Smooth muscle cell (in vitro differentiated cells): Measurements from ENCODE around the gene DUSP1. TPM values are rescaled to one million over a fixed set of nuclear protein-coding genes. Genes with fewer than 3 reads are reported as not detected.
A peak's percentile ranks its signal among the peaks of the same experiment; 100 is the strongest.
"Not testable (repeated sequence)": the region's sequence is repeated elsewhere in the genome, so short reads cannot be mapped to it uniquely, and the experiment has no call there.

Experiments
- DNase-seq: peaks from one replicate; lab custom pipeline; 2025; ENCODE audit not compliant: unreplicated experiment; lab: John Stamatoyannopoulos, UW
- H2AFZ ChIP-seq: fragments of 200-600 bp; sonication (generic); 2 replicates; pipeline ENCODE4 v1.6.0; 2016; ENCODE audit warnings: antibody characterized with exemption, low read depth, mild to moderate bottlenecking
- H3F3A ChIP-seq: fragments of 200-600 bp; sonication (generic); 2 replicates; pipeline ENCODE4 v1.6.0; 2017; ENCODE audit warnings: antibody characterized with exemption, low read depth
- H3K27ac ChIP-seq: fragments of 200-600 bp; sonication (generic); 2 replicates; pipeline ENCODE4 v1.5.1; 2016; ENCODE audit warnings: low read depth, mild to moderate bottlenecking
- H3K27me3 ChIP-seq: fragments of 200-600 bp; sonication (generic); 2 replicates; pipeline ENCODE4 v1.6.1; 2016; ENCODE audit warnings: low read depth, mild to moderate bottlenecking
- H3K36me3 ChIP-seq: fragments of 200-600 bp; sonication (generic); 2 replicates; pipeline ENCODE4 v1.5.1; 2016; ENCODE audit warnings: low read depth
- H3K4me1 ChIP-seq: fragments of 200-600 bp; sonication (generic); 2 replicates; pipeline ENCODE4 v1.5.1; 2016; ENCODE audit warnings: low read depth
- H3K4me2 ChIP-seq: fragments of 200-600 bp; sonication (generic); 2 replicates; pipeline ENCODE4 v1.6.0; 2016; ENCODE audit warnings: mild to moderate bottlenecking
- H3K4me3 ChIP-seq: fragments of 200-600 bp; sonication (generic); 2 replicates; pipeline ENCODE4 v1.5.1; 2016; ENCODE audit warnings: mild to moderate bottlenecking
- H3K79me2 ChIP-seq: fragments of 200-600 bp; sonication (generic); 2 replicates; pipeline ENCODE4 v1.6.0; 2016; ENCODE audit warnings: low read depth, mild to moderate bottlenecking
- H3K9ac ChIP-seq: fragments of 200-600 bp; sonication (generic); 2 replicates; pipeline ENCODE4 v1.6.0; 2016; ENCODE audit warnings: low read depth
- H3K9me3 ChIP-seq: fragments of 200-600 bp; sonication (generic); replicated peaks from 2 replicates; pipeline ENCODE4 v1.5.1; 2016; ENCODE audit warnings: low read depth
- H4K20me1 ChIP-seq: fragments of 200-600 bp; sonication (generic); 2 replicates; pipeline ENCODE4 v1.6.0; 2016; ENCODE audit warnings: low read depth
- WGBS: methylation state at CpG from one replicate; pipeline ENCODE4 v1.1.7; 2016; ENCODE audit warnings: low lambda C conversion rate; 5-methylcytosine and 5-hydroxymethylcytosine counted together
- polyA plus RNA-seq: library from polyadenylated mRNA; unstranded; fragments of >200 nt; fragmentation: Nextera tagmentation; extraction: Ambion mirVana; gene quantifications from 2 replicates; pipeline ENCODE4 v1.2.1, GENCODE V29; 2016
- total RNA-seq: library from RNA; depleted of rRNA; stranded (reverse); fragments of >200 nt; gene quantifications from 2 replicates; pipeline ENCODE4 v1.2.3, GENCODE V29; 2014
- TF ChIP-seq, protein P1 (sequence below): fragments of 200-600 bp; sonication (generic); IDR thresholded peaks from 2 replicates; pipeline ENCODE4 v1.5.1; 2017; ENCODE audit warnings: borderline replicate concordance, mild to moderate bottlenecking, antibody characterized with exemption; ENCODE audit not compliant: insufficient read depth, poor library complexity, severe bottlenecking

The DUSP1 gene
- total and polyA plus RNA-seq, 2 experiments from 2014 or later, result 817 to 995 TPM

DNA sequence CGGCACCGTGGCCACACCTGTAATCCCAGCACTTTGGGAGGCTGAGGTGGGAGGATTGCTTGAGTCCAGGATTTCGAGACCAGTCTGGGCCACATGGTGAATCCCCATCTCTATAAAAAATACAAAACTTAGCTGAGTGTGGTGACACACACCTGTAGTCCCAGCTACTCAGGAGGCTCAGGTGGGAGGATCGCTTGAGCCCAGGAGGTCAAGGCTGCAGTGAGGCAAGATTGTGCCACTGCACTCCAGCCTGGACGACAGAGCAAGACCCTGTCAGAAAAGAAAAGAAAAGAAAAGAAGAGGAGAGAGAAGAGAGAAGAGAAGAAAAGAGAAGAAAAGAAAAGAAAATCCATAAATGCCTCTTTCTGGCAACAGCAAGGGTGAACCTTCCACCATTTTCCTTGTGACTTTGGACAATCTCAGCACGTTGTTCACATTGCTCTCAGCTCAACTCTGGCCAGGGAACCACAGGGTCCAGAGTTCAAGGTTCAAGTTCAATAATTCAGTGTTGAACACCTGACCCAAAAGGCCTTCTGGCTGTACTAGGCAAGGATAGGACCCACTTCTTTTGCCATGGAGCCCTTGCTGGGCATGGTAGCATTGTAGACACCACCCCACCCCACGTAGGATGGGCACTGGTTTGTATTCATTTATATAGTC is 14.6 kb upstream of the DUSP1 start:
- Histone ChIP-seq H3K4me1 (peaks cover 7% of the 10 kb centered on the region), H3K27ac (no peak overlapping the region), H3K79me2 (no peaks in the 10 kb centered on the region), H3K4me2 (no peak overlapping the region), H3K9ac (no peak overlapping the region), H3F3A (peaks cover 2% of the 10 kb centered on the region), H4K20me1 (no peaks in the 10 kb centered on the region), H3K36me3 (no peaks in the 10 kb centered on the region), H3K4me3 (no peak overlapping the region), H2AFZ (no peak overlapping the region), H3K27me3 (no peaks in the 10 kb centered on the region), H3K9me3 (no peaks in the 10 kb centered on the region)
- DNase-seq, result no peak
- 85% methylated on average over 7 of the region's 7 CpGs for WGBS
- TF ChIP-seq, protein P1, sequence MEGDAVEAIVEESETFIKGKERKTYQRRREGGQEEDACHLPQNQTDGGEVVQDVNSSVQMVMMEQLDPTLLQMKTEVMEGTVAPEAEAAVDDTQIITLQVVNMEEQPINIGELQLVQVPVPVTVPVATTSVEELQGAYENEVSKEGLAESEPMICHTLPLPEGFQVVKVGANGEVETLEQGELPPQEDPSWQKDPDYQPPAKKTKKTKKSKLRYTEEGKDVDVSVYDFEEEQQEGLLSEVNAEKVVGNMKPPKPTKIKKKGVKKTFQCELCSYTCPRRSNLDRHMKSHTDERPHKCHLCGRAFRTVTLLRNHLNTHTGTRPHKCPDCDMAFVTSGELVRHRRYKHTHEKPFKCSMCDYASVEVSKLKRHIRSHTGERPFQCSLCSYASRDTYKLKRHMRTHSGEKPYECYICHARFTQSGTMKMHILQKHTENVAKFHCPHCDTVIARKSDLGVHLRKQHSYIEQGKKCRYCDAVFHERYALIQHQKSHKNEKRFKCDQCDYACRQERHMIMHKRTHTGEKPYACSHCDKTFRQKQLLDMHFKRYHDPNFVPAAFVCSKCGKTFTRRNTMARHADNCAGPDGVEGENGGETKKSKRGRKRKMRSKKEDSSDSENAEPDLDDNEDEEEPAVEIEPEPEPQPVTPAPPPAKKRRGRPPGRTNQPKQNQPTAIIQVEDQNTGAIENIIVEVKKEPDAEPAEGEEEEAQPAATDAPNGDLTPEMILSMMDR, result no peak

DNA sequence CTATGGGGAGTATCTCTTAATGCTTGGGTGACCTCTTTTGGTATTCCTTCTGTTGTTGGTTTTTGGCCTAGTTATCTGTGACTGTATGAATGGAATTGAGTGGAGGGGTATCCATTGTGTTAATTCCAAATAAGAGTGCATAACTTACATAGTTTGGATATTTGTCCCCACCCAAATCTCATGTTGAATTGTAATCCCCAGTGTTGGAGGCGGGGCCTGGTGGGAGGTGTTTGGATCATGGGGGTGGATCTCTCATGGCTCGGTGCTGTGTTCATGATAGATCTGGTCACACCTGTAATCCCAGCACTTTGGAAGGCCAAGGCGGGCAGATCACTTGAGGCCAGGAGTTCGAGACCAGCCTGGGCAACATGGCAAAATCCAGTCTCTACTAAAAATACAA is 13.2 kb upstream of the DUSP1 start:
- not testable (repeated sequence) for H3K79me2 ChIP-seq, H3K9ac ChIP-seq, H2AFZ ChIP-seq, H4K20me1 ChIP-seq, H3K27me3 ChIP-seq, H3F3A ChIP-seq, H3K36me3 ChIP-seq, H3K4me1 ChIP-seq, H3K27ac ChIP-seq, H3K4me2 ChIP-seq, H3K4me3 ChIP-seq, DNase-seq, H3K9me3 ChIP-seq
- 91% methylated on average over 4 of the region's 4 CpGs for WGBS

DNA sequence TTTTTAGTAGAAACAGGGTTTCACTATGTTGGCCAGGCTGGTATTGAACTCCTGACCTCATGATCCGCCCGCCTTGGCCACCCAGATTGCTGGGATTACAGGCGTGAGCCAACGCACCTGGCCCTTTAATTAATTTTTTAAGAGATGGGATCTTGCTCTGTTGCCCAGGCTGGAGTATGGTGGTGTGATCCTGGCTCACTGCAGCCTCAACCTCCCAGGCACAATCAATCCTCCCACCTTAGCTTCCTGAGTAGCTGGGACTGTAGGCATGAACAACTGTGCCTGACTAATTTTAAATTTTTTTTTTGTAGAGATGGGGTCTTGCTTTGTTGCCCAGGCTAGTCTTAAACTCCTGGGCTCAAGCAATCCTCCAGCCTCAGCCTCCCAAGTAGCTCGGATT is 12.3 kb upstream of the DUSP1 start:
- not testable (repeated sequence) for H3K9me3 ChIP-seq, H3K4me3 ChIP-seq, H3K27me3 ChIP-seq, H3K36me3 ChIP-seq, H3K9ac ChIP-seq, H3K27ac ChIP-seq, H3K79me2 ChIP-seq, H3K4me2 ChIP-seq, H3K4me1 ChIP-seq, DNase-seq, H4K20me1 ChIP-seq, H3F3A ChIP-seq, H2AFZ ChIP-seq
- WGBS, result 98% methylated on average over 5 of the region's 5 CpGs

DNA sequence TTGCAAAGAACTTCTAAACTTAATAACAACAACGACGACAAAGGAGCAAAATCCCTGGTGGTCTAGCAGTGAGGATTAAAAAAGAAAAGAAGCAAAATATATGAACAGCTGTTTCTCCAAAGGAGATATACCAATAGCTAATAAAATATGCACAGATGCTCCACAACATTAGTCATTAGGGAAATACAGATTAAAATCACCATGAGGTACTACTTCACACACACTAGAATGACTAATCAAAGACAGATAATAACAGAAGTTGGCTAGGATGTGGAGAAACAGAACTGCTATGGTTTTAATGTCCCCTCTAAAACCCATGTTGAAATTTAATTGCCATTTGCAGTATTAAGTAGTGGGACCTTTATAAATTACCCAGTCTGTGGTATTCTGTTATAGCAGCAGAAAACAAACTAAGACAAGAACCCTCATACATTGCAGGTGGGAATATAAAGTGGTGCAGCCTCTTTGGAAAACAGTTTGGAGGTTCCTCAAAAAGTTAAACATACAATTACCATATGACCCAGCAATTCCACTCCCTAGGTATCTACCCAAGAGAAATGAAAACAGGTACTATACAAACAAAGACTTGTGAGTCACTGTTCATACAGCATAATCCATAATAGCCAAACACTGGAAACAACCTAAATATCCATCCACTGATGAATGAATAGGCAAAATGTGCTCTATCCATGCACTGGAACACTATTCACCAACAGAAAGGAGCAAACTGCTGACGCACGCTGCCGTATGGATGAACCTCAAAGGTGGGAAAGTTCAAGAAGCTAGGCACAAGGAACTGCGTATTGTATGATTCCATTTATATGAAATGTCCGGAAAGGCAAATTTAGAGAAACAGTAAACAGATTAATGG is 11.4 kb upstream of the DUSP1 start:
- Histone ChIP-seq H3K27ac (peak overlapping the region; percentile 40), H3K4me3 (no peak overlapping the region), H3K36me3 (no peaks in the 10 kb centered on the region), H3K27me3 (no peaks in the 10 kb centered on the region), H4K20me1 (no peaks in the 10 kb centered on the region), H3K79me2 (no peaks in the 10 kb centered on the region), H3K9ac (no peak overlapping the region), H2AFZ (no peak overlapping the region), H3K4me1 (peaks cover 6% of the 10 kb centered on the region), H3K4me2 (peak overlapping the region; percentile 12), H3F3A (peaks cover 2% of the 10 kb centered on the region), H3K9me3 (no peaks in the 10 kb centered on the region)
- WGBS, result 86% methylated on average over 7 of the region's 7 CpGs
- TF ChIP-seq, protein P1, result no peak
- DNase-seq, result no peak
